Subcutaneous adipose tissue (tissue), 4 donors: ENCODE measurements around the gene CCDC148. TPM values are rescaled to one million over a fixed set of nuclear protein-coding genes. Genes with fewer than 3 reads are reported as not detected.

Experiments
- total RNA-seq, 4 donors: library from RNA; depleted of rRNA; stranded (reverse); fragments of >200 nt; gene quantifications; one replicate each; pipeline ENCODE4 v1.1.0, GENCODE V29; 2016
- TF ChIP-seq, protein P1 (sequence below): fragments of 450-650 bp; IDR thresholded peaks from one replicate; pipeline ENCODE4 v1.5.1; 2016; ENCODE audit warnings: low read depth, mild to moderate bottlenecking, control low read depth, antibody characterized with exemption, moderate library complexity

The CCDC148 gene
- total RNA-seq, 4 donors from 2014 or later = 0.51 to 2.0 (median 1.3) TPM

DNA sequence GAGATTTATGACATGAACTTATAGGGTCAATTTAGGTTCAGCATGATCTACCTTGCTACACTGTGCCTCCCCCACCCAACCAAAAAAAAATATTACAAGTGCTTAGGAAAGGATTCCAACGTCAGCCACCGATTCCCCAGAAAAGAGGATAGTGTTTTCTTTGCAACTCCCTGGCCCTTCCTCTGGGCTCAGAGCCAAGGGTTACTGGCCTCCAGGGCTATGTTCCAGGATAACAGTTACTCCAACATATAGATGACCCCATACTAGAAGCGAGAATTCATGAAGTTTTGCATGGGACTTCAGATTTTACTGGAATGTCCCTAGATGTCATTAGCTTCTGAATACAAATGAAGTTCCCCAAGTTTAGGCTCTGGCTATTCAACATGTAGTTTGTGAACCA, 182.8 kb downstream of the CCDC148 start:
- TF ChIP-seq, protein P1, sequence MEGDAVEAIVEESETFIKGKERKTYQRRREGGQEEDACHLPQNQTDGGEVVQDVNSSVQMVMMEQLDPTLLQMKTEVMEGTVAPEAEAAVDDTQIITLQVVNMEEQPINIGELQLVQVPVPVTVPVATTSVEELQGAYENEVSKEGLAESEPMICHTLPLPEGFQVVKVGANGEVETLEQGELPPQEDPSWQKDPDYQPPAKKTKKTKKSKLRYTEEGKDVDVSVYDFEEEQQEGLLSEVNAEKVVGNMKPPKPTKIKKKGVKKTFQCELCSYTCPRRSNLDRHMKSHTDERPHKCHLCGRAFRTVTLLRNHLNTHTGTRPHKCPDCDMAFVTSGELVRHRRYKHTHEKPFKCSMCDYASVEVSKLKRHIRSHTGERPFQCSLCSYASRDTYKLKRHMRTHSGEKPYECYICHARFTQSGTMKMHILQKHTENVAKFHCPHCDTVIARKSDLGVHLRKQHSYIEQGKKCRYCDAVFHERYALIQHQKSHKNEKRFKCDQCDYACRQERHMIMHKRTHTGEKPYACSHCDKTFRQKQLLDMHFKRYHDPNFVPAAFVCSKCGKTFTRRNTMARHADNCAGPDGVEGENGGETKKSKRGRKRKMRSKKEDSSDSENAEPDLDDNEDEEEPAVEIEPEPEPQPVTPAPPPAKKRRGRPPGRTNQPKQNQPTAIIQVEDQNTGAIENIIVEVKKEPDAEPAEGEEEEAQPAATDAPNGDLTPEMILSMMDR = no peak

GRCh38 chr2:158270536-158270935, 186.0 kb downstream of the CCDC148 start:
- TF ChIP-seq, protein P1 = no peak

DNA sequence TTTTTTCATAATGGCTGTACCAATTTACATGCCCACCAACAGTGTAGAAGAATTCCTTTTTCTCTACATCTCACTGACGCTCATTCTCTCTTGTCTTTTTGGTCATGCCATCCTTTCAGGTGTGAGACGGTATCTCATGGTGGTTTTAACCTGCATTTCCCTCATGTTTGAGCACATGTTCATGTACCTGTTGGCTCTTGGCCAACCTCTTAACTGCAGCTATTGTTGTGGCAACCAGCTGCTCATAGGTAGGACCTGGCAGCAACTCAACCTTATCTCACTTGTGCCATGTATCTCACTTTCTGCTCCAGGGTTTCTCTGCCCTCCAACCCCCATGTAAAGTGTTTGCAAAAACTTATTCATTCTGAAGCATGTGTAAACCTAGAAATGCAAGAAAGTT, 187.4 kb downstream of the CCDC148 start:
- TF ChIP-seq, protein P1 = no peak

- TF ChIP-seq, protein P1 = no peak
These were observed 190.4 kb downstream of the CCDC148 start for GRCh38 chr2:158266111-158266510.

DNA sequence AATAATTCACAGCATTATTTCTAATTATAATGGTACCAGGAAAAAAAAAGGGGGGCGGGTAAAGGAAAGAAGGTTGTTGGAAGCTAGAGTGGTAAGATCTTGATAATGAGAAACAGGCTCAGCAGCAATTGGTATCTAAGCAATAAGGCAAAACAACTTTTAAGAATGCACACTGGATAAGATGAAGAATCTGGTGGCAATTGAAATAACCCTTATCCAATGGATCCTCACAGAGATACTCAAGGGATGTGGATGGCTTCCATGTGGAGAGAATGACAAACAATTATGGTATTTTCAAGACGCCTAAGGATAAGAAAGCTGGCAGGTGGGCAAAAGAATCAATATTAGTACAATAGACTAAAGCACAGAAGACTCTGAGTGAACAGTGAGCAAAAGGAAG, 201.3 kb downstream of the CCDC148 start:
- TF ChIP-seq, protein P1 = no peak

GRCh38 chr2:158253170-158253569, 203.4 kb downstream of the CCDC148 start:
- TF ChIP-seq, protein P1 = no peak

- TF ChIP-seq, protein P1 = no peak
These were observed 205.2 kb downstream of the CCDC148 start for GRCh38 chr2:158251356-158251755.
